Astrocyte (in vitro differentiated cells and primary cell): Measurements from ENCODE around the gene AACS. TPM values are rescaled to one million over a fixed set of nuclear protein-coding genes. Genes with fewer than 3 reads are reported as not detected.

Experiments used
- DNase-seq: peaks from one replicate; pipeline ENCODE4 v3.0.0-alpha.2; 2010; ENCODE audit warnings: low read depth
- FAIRE-seq: peaks from 2 replicates; lab custom pipeline; 2011; peaks lifted over from hg19 to GRCh38; lab: Jason Lieb, UNC
- H2AFZ ChIP-seq: 2 replicates; pipeline ENCODE4 v1.6.0; 2012; ENCODE audit warnings: low read depth, low read length, inconsistent platforms
- H3K27ac ChIP-seq: 2 replicates; pipeline ENCODE4 v1.5.1; 2011; ENCODE audit warnings: low read depth, low read length, inconsistent platforms
- H3K27me3 ChIP-seq: 2 replicates; pipeline ENCODE4 v1.6.0; 2011; ENCODE audit warnings: low read length, inconsistent platforms; ENCODE audit not compliant: insufficient read depth
- H3K36me3 ChIP-seq: 2 replicates; pipeline ENCODE4 v1.5.1; 2011; ENCODE audit warnings: low read length, inconsistent platforms; ENCODE audit not compliant: insufficient read depth
- H3K4me1 ChIP-seq: 2 replicates; pipeline ENCODE4 v1.5.1; 2011; ENCODE audit warnings: low read length, inconsistent platforms; ENCODE audit not compliant: insufficient read depth
- H3K4me2 ChIP-seq: 2 replicates; pipeline ENCODE4 v1.6.0; 2012; ENCODE audit warnings: low read length, inconsistent platforms
- H3K4me3 ChIP-seq: 2 replicates; pipeline ENCODE4 v1.5.1; 2011; ENCODE audit warnings: low read depth, mild to moderate bottlenecking, low read length, inconsistent platforms; ENCODE audit not compliant: insufficient read depth
- H3K79me2 ChIP-seq: 2 replicates; pipeline ENCODE4 v1.6.0; 2012; ENCODE audit warnings: mild to moderate bottlenecking, low read length, inconsistent platforms; ENCODE audit not compliant: insufficient read depth
- H3K9ac ChIP-seq: 2 replicates; pipeline ENCODE4 v1.6.0; 2012; ENCODE audit warnings: mild to moderate bottlenecking, low read length, inconsistent platforms
- H3K9me3 ChIP-seq: 2 replicates; pipeline ENCODE4 v1.5.1; 2012; ENCODE audit warnings: low read depth, mild to moderate bottlenecking, low read length, inconsistent platforms; ENCODE audit not compliant: insufficient read depth
- H4K20me1 ChIP-seq: 2 replicates; pipeline ENCODE4 v1.6.0; 2012; ENCODE audit warnings: low read length, inconsistent platforms; ENCODE audit not compliant: insufficient read depth
- H3K27ac Mint-ChIP-seq: one replicate; pipeline ENCODE4 v1.8.0; 2021; ENCODE audit warnings: mild to moderate bottlenecking, mixed read lengths; ENCODE audit not compliant: unreplicated experiment
- H3K27me3 Mint-ChIP-seq: one replicate; pipeline ENCODE4 v1.8.0; 2021; ENCODE audit warnings: low read depth, mixed read lengths; ENCODE audit not compliant: unreplicated experiment
- H3K36me3 Mint-ChIP-seq: one replicate; pipeline ENCODE4 v1.8.0; 2021; ENCODE audit warnings: low read depth, mixed read lengths; ENCODE audit not compliant: unreplicated experiment
- H3K4me1 Mint-ChIP-seq: one replicate; pipeline ENCODE4 v1.8.0; 2021; ENCODE audit warnings: low read depth, mixed read lengths; ENCODE audit not compliant: unreplicated experiment
- H3K4me3 Mint-ChIP-seq: one replicate; pipeline ENCODE4 v1.8.0; 2021; ENCODE audit warnings: mild to moderate bottlenecking, moderate library complexity, mixed read lengths; ENCODE audit not compliant: unreplicated experiment
- H3K9me3 Mint-ChIP-seq: one replicate; pipeline ENCODE4 v1.8.0; 2021; ENCODE audit warnings: mild to moderate bottlenecking, mixed read lengths; ENCODE audit not compliant: unreplicated experiment
- EZH2 ChIP-seq: IDR thresholded peaks from 2 replicates; pipeline ENCODE4 v1.6.1; 2012; ENCODE audit warnings: mild to moderate bottlenecking, low read length, inconsistent platforms; ENCODE audit not compliant: insufficient read depth
- total RNA-seq: library from RNA; stranded (reverse); gene quantifications from 2 replicates; pipeline ENCODE4 v1.2.1, GENCODE V29; 2021
- TF ChIP-seq, protein P1 (sequence below): IDR thresholded peaks from 2 replicates; pipeline ENCODE4 v1.5.1; 2011; ENCODE audit warnings: low read depth, mild to moderate bottlenecking, inconsistent platforms, low read length, moderate library complexity; ENCODE audit not compliant: insufficient read depth

Gene AACS
- total RNA-seq, 1 donor from 2014 or later: 22.5 TPM

DNA sequence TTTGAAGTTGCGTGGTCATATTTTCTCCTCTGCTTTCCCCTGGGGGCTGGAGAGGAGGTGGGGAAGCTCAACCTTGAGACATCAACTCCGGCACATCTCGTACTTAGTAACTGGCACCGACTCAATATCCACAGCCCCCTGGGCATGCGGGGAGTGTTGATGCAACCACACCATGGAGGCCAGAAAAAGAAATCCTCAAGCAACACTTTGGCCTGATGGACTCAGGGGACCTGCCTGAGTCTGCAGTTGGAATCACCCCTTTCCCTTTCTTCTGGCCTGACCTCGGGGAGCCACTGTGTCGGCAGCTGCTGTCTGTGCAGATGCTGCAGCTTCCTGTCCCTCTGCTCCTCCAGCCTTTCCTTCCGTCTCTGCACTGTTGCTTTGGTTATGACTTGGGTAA lies 11.4 kb upstream of the AACS start:
- Histone ChIP-seq H3K9me3 (no peaks in the 10 kb centered on the region), H3K27me3 (no peaks in the 10 kb centered on the region), H3K79me2 (no peaks in the 10 kb centered on the region), H3K4me2 (no peak overlapping the region), H2AFZ (peak overlapping the region; percentile 26), H3K9ac (no peak overlapping the region), H3K4me3 (no peak overlapping the region), H3K36me3 (no peaks in the 10 kb centered on the region), H3K27ac (no peak overlapping the region), H4K20me1 (no peaks in the 10 kb centered on the region), H3K4me1 (peaks cover 3% of the 10 kb centered on the region)
- peaks cover 2% of the 10 kb centered on the region for H3K9me3 Mint-ChIP-seq
- no peak for FAIRE-seq
- no peaks in the 10 kb centered on the region for H3K4me1 Mint-ChIP-seq
- TF ChIP-seq, protein P1, sequence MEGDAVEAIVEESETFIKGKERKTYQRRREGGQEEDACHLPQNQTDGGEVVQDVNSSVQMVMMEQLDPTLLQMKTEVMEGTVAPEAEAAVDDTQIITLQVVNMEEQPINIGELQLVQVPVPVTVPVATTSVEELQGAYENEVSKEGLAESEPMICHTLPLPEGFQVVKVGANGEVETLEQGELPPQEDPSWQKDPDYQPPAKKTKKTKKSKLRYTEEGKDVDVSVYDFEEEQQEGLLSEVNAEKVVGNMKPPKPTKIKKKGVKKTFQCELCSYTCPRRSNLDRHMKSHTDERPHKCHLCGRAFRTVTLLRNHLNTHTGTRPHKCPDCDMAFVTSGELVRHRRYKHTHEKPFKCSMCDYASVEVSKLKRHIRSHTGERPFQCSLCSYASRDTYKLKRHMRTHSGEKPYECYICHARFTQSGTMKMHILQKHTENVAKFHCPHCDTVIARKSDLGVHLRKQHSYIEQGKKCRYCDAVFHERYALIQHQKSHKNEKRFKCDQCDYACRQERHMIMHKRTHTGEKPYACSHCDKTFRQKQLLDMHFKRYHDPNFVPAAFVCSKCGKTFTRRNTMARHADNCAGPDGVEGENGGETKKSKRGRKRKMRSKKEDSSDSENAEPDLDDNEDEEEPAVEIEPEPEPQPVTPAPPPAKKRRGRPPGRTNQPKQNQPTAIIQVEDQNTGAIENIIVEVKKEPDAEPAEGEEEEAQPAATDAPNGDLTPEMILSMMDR: no peak
- no peak for TF ChIP-seq EZH2
- peaks cover 3% of the 10 kb centered on the region for H3K27me3 Mint-ChIP-seq
- no peak overlapping the region for H3K27ac Mint-ChIP-seq
- no peak for DNase-seq
- H3K4me3 Mint-ChIP-seq: no peak overlapping the region
- peaks cover 3% of the 10 kb centered on the region for H3K36me3 Mint-ChIP-seq

DNA sequence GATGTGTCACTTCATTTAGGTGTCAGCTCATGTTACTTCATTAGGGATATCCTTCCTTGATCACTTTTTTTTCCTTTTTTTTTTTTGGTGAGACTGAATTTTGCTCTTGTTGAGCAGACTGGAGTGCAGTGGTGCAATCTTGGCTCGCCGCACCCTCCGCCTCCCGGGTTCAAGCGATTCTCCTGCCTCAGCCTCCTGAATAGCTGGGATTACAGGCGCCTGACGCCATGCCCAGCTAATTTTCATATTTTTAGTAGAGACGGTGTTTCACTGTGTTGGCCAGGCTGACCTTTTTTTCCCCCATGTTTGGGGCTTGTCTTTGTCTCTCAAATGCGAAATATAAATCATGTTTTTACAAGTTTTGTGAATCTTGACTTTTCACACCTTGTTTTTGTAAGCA lies 9.6 kb upstream of the AACS start:
- H3K4me2 ChIP-seq: no peak overlapping the region
- Mint-ChIP-seq H3K4me1 (no peaks in the 10 kb centered on the region), H3K27ac (no peak overlapping the region), H3K36me3 (peaks cover 3% of the 10 kb centered on the region), H3K4me3 (no peak overlapping the region), H3K27me3 (peaks cover 3% of the 10 kb centered on the region), H3K9me3 (peaks cover 5% of the 10 kb centered on the region)
- no peak overlapping the region for H3K4me3 ChIP-seq
- no peak overlapping the region for H3K9ac ChIP-seq
- H3K9me3 ChIP-seq: no peaks in the 10 kb centered on the region
- H4K20me1 ChIP-seq: no peaks in the 10 kb centered on the region
- H3K4me1 ChIP-seq: no peaks in the 10 kb centered on the region
- DNase-seq (no peak), FAIRE-seq (no peak)
- TF ChIP-seq, protein P1: no peak
- TF ChIP-seq EZH2: no peak
- H3K79me2 ChIP-seq: no peaks in the 10 kb centered on the region
- no peak overlapping the region for H3K27ac ChIP-seq
- no peaks in the 10 kb centered on the region for H3K36me3 ChIP-seq
- H3K27me3 ChIP-seq: no peaks in the 10 kb centered on the region
- no peak overlapping the region for H2AFZ ChIP-seq

DNA sequence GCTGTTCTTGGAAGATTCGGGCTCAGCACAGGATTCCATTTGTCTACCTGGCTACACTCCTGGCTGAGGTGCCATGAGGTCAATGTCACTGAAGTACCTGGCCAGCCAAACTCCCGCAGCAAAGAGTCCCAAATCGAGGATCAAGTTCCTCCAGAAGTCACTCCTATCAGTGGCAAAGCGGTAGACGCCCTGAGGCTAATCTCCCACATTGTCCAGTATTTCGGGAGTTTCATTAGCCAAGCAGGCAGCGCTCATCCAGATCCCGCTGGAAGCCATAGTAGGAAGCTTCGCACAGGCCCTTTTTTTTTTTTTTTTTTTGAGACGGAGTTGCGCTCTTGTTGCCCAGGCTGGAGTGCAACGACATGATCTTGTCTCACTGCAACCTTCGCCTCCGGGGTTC lies 8.9 kb upstream of the AACS start:
- H3K27ac Mint-ChIP-seq: no peak overlapping the region

More for the DNA sequence above, 8.9 kb upstream of the AACS start:
- DNase-seq: no peak
- Mint-ChIP-seq H3K9me3 (peaks cover 5% of the 10 kb centered on the region), H3K4me1 (no peaks in the 10 kb centered on the region), H3K27me3 (peaks cover 3% of the 10 kb centered on the region), H3K4me3 (no peak overlapping the region), H3K36me3 (peaks cover 3% of the 10 kb centered on the region)
- no peak for TF ChIP-seq EZH2
- TF ChIP-seq, protein P1: no peak
- Histone ChIP-seq H3K4me3 (no peak overlapping the region), H3K4me2 (no peak overlapping the region), H3K79me2 (no peaks in the 10 kb centered on the region), H3K9ac (no peak overlapping the region), H3K27ac (no peak overlapping the region), H3K27me3 (no peaks in the 10 kb centered on the region), H4K20me1 (no peaks in the 10 kb centered on the region), H3K9me3 (no peaks in the 10 kb centered on the region), H3K36me3 (no peaks in the 10 kb centered on the region), H2AFZ (no peak overlapping the region), H3K4me1 (no peaks in the 10 kb centered on the region)
- FAIRE-seq: no peak
